HCT116 (cell line): Measurements from ENCODE around the gene ZNF213. TPM values are rescaled to one million over a fixed set of nuclear protein-coding genes. Genes with fewer than 3 reads are reported as not detected.
A peak's percentile ranks its signal among the peaks of the same experiment; 100 is the strongest.

ENCODE experiments used
- ATAC-seq: fragments of 200-7000 bp; cut with Tn5 transposase; 2 replicates; pipeline ENCODE4 v1.9.1; 2020; ENCODE audit warnings: mild to moderate bottlenecking, moderate library complexity
- BruUV-seq: library from RNA; stranded (reverse); fragments of 400-500 nt; replicated peaks from 2 replicates; lab custom pipeline; 2021; lab: Mats Ljungman, UMichigan
- CTCF ChIA-PET: fragments of 300-600 bp; sonication (Branson Sonifier 250); formaldehyde crosslinking; loops from one replicate; lab custom pipeline; 2021; ENCODE audit warnings: antibody characterized with exemption; lab: Charles Lee
- POLR2A ChIA-PET: fragments of 300-600, 350-600 bp; sonication (Branson Sonifier 250); formaldehyde crosslinking; loops from one replicate; lab custom pipeline; 2021; ENCODE audit warnings: antibody characterized with exemption; lab: Charles Lee
- RAD21 ChIA-PET, 2 experiments: fragments of 300-600 bp; sonication (Branson Sonifier 250); formaldehyde crosslinking; loops; one replicate each; lab custom pipeline; 2023; ENCODE audit warnings: low total read pairs in 2 of 2; ENCODE audit not compliant: uncharacterized antibody in 2 of 2, unreplicated experiment in 2 of 2, low non-redundant PET in 1 of 2; lab: Charles Lee
- DNase-seq: peaks from one replicate; pipeline ENCODE4 v3.0.0-alpha.2; 2010; ENCODE audit warnings: low read depth, low spot score
- H2AFZ ChIP-seq: fragments of 200-600 bp; shearing (Covaris generic), sonication (generic); 2 replicates; pipeline ENCODE4 v1.6.1; 2017; ENCODE audit warnings: low read depth, mixed run types, mixed read lengths, antibody characterized with exemption, low read length; ENCODE audit not compliant: poor library complexity, severe bottlenecking
- H3K27ac ChIP-seq: 2 replicates; pipeline ENCODE4 v1.5.1; 2012; ENCODE audit warnings: low read depth, low read length
- H3K27me3 ChIP-seq: fragments of 200-600 bp; sonication (generic); 2 replicates; pipeline ENCODE4 v1.6.1; 2016; ENCODE audit warnings: mixed run types, low read length, mixed read lengths; ENCODE audit not compliant: insufficient read depth
- H3K36me3 ChIP-seq, 2 experiments: fragments of 200-500 bp in 1 of 2; fragments of 200-600 bp in 1 of 2; sonication (Bioruptor generic) in 1 of 2; sonication (generic) in 1 of 2; 2 replicates each; pipeline versions ENCODE4 v1.5.1 to v1.6.1; 2014 to 2016; ENCODE audit warnings: low read length in 2 of 2, inconsistent platforms in 1 of 2, mixed read lengths in 1 of 2, mixed run types in 1 of 2; ENCODE audit not compliant: insufficient read depth in 2 of 2, control insufficient read depth in 1 of 2
- H3K4me1 ChIP-seq, 2 experiments: fragments of 200-600 bp in 1 of 2; sonication (generic) in 1 of 2; 2 replicates each; pipeline versions ENCODE4 v1.5.1 to v1.6.1; 2012 to 2017; ENCODE audit warnings: low read length in 2 of 2, inconsistent platforms in 1 of 2, mild to moderate bottlenecking in 1 of 2, mixed read lengths in 1 of 2, mixed run types in 1 of 2, moderate library complexity in 1 of 2; ENCODE audit not compliant: insufficient read depth in 2 of 2, control insufficient read depth in 1 of 2
- H3K4me2 ChIP-seq: fragments of 200-600 bp; sonication (generic); 2 replicates; pipeline ENCODE4 v1.6.1; 2017; ENCODE audit warnings: mixed run types, low read length, mixed read lengths
- H3K4me3 ChIP-seq, 2 experiments: fragments of 200-600 bp in 1 of 2; sonication (generic) in 1 of 2; replicated peaks in 1 of 2; 2 replicates each; pipeline ENCODE4 v1.5.1; 2011 to 2016; ENCODE audit warnings: low read length in 2 of 2, control low read depth in 1 of 2, low read depth in 1 of 2, mild to moderate bottlenecking in 1 of 2, mixed read lengths in 1 of 2, mixed run types in 1 of 2
- H3K79me2 ChIP-seq: fragments of 200-600 bp; sonication (generic); 2 replicates; pipeline ENCODE4 v1.6.1; 2017; ENCODE audit warnings: mild to moderate bottlenecking, mixed run types, low read length, moderate library complexity, mixed read lengths; ENCODE audit not compliant: insufficient read depth
- H3K9ac ChIP-seq: fragments of 200-600 bp; sonication (generic); 2 replicates; pipeline ENCODE4 v1.6.1; 2016; ENCODE audit warnings: low read length, mixed read lengths
- H3K9me2 ChIP-seq: fragments of 200-600 bp; sonication (generic), shearing (Covaris generic); 2 replicates; pipeline ENCODE4 v1.6.1; 2017; ENCODE audit warnings: mixed run types, mild to moderate bottlenecking, moderate library complexity; ENCODE audit not compliant: insufficient read depth
- H3K9me3 ChIP-seq, 2 experiments: fragments of 200-500 bp in 1 of 2; fragments of 200-600 bp in 1 of 2; sonication (Bioruptor generic) in 1 of 2; sonication (generic) in 1 of 2; 2 replicates each; pipeline ENCODE4 v1.6.1; 2014 to 2017; ENCODE audit warnings: low read length in 2 of 2, mixed read lengths in 2 of 2, inconsistent platforms in 1 of 2, low read depth in 1 of 2, mild to moderate bottlenecking in 1 of 2, mixed run types in 1 of 2, moderate library complexity in 1 of 2; ENCODE audit not compliant: control insufficient read depth in 1 of 2, insufficient read depth in 1 of 2
- H4K20me1 ChIP-seq: fragments of 200-600 bp; sonication (generic), shearing (Covaris generic); 2 replicates; pipeline ENCODE4 v1.6.1; 2017; ENCODE audit warnings: mixed run types, mild to moderate bottlenecking, moderate library complexity; ENCODE audit not compliant: insufficient read depth
- ATF3 ChIP-seq: IDR thresholded peaks from 2 replicates; pipeline ENCODE4 v1.6.1; 2012
- CBX3 ChIP-seq: IDR thresholded peaks from 2 replicates; pipeline ENCODE4 v1.6.1; 2012; ENCODE audit warnings: low read depth
- CTCF ChIP-seq, 3 experiments: fragments of 200-600 bp in 1 of 3; sonication (generic) in 1 of 3; IDR thresholded peaks in 2 of 3; conservative IDR thresholded peaks in 1 of 3; 2 replicates each; pipeline ENCODE4 v1.5.1; 2012 to 2017; ENCODE audit warnings: low read depth in 2 of 3, low read length in 2 of 3, antibody characterized with exemption in 1 of 3, borderline replicate concordance in 1 of 3, control low read depth in 1 of 3, mild to moderate bottlenecking in 1 of 3, mixed read lengths in 1 of 3, mixed run types in 1 of 3, moderate library complexity in 1 of 3; ENCODE audit not compliant: insufficient read depth in 1 of 3
- ELF1 ChIP-seq: IDR thresholded peaks from 2 replicates; pipeline ENCODE4 v1.6.1; 2012; ENCODE audit warnings: low read depth, borderline replicate concordance
- FOSL1 ChIP-seq: IDR thresholded peaks from 2 replicates; pipeline ENCODE4 v1.6.1; 2012; ENCODE audit warnings: low read depth
- JUND ChIP-seq: IDR thresholded peaks from 2 replicates; pipeline ENCODE4 v1.6.1; 2012
- POLR2AphosphoS5 ChIP-seq: IDR thresholded peaks from 2 replicates; pipeline ENCODE4 v1.6.1; 2011; ENCODE audit warnings: mild to moderate bottlenecking, low read depth, low read length, moderate library complexity
- RAD21 ChIP-seq: IDR thresholded peaks from 2 replicates; pipeline ENCODE4 v1.6.1; 2012; ENCODE audit warnings: low read depth, mild to moderate bottlenecking
- SP1 ChIP-seq: IDR thresholded peaks from 2 replicates; pipeline ENCODE4 v1.6.1; 2012; ENCODE audit warnings: low read depth
- TCF7L2 ChIP-seq: IDR thresholded peaks from 2 replicates; pipeline ENCODE4 v1.7.0; 2011; ENCODE audit warnings: borderline replicate concordance, inconsistent platforms; ENCODE audit not compliant: insufficient read depth, insufficient read length; ENCODE audit errors: extremely low read depth
- YY1 ChIP-seq: IDR thresholded peaks from 2 replicates; pipeline ENCODE4 v1.6.1; 2011; ENCODE audit warnings: low read length, low read depth, moderate library complexity, mild to moderate bottlenecking; ENCODE audit not compliant: insufficient replicate concordance; ENCODE audit errors: extremely low read depth
- ZBTB33 ChIP-seq: IDR thresholded peaks from 2 replicates; pipeline ENCODE4 v1.6.1; 2011; ENCODE audit warnings: mild to moderate bottlenecking, low read length, moderate library complexity; ENCODE audit not compliant: insufficient replicate concordance; ENCODE audit errors: extremely low read depth
- ZNF274 ChIP-seq: fragments of 200-500 bp; sonication (Bioruptor generic); IDR thresholded peaks from 2 replicates; pipeline ENCODE4 v1.6.1; 2014; ENCODE audit warnings: mild to moderate bottlenecking, low read depth, low read length, inconsistent platforms
- intact Hi-C: fragments of 100-400 bp; cut with micrococcal nuclease; formaldehyde crosslinking; loops from 2 replicates; pipeline ENCODE4 v1.10.0; 2022
- total RNA-seq: library from RNA; stranded (reverse); gene quantifications from one replicate; pipeline ENCODE4 v1.2.1, GENCODE V29; 2021; ENCODE audit not compliant: unreplicated experiment

Gene ZNF213
- total RNA-seq, 1 experiment from 2014 or later, result 11.0 TPM

GRCh38 chr16:3095869-3096268 lies 39.0 kb upstream of the ZNF213 start:
- intact Hi-C loops, result loop anchor here (2.0 kb wide), 1 partner anchor 77 kb away; no protein-coding TSS in a partner anchor
- BruUV-seq, result no TSS peak
- no peaks in the 10 kb centered on the region for H3K79me2 ChIP-seq
- POLR2A ChIA-PET, result interaction anchor here (0.8 kb wide), 1 partner anchor 10 kb away, joined by 5 read pairs; no protein-coding TSS in a partner anchor
- DNase-seq, result peak; percentile 21
- H3K9me3 ChIP-seq, result no peaks in the 10 kb centered on the region
- H3K4me3 ChIP-seq, result no peak overlapping the region
- CTCF ChIA-PET, result interaction anchor here (1.1 to 1.3 kb wide), 4 partner anchors 11 to 64 kb away, joined by 3 read pairs; no protein-coding TSS in a partner anchor
- H3K9me2 ChIP-seq, result no peaks in the 10 kb centered on the region
- H4K20me1 ChIP-seq, result no peaks in the 10 kb centered on the region
- peaks cover 12 to 21% of the 10 kb centered on the region in 2 experiments for H3K4me1 ChIP-seq
- peak; percentile 47 for TF ChIP-seq RAD21
- TF ChIP-seq CTCF (IDR thresholded peaks at IDR 0.05 in 2 of 3, conservative IDR thresholded peaks at IDR 0.05 in 1 of 3; ENCODE audit: borderline replicate concordance in 1 of 3, insufficient read depth in 1 of 3, low read depth in 2 of 3, low read length in 2 of 3), result peak; percentile 41 to 52 (median 44); a peak in 5 of 6 replicates
- TF ChIP-seq POLR2AphosphoS5, result no peak
- peak overlapping the region; percentile 82 for H2AFZ ChIP-seq
- H3K27me3 ChIP-seq, result no peaks in the 10 kb centered on the region
- ATAC-seq, result peak; percentile 64
- no peaks in the 10 kb centered on the region for H3K36me3 ChIP-seq
- no peak overlapping the region for H3K27ac ChIP-seq
- RAD21 ChIA-PET, result no interaction called here
- no peak overlapping the region for H3K4me2 ChIP-seq
- no peak overlapping the region for H3K9ac ChIP-seq

- Histone ChIP-seq H4K20me1 (no peaks in the 10 kb centered on the region), H3K9me3 (no peaks in the 10 kb centered on the region), H3K27me3 (no peaks in the 10 kb centered on the region), H3K9me2 (no peaks in the 10 kb centered on the region), H3K27ac (no peak overlapping the region), H3K4me1 (peaks cover 16 to 26% of the 10 kb centered on the region in 2 experiments), H3K79me2 (no peaks in the 10 kb centered on the region), H2AFZ (peak overlapping the region; percentile 82), H3K36me3 (no peaks in the 10 kb centered on the region), H3K9ac (no peak overlapping the region), H3K4me2 (no peak overlapping the region), H3K4me3 (no peak overlapping the region)
- CTCF ChIA-PET, result interaction anchor here (1.1 to 1.3 kb wide), 3 partner anchors 10 to 65 kb away, joined by 3 read pairs; no protein-coding TSS in a partner anchor
- no peak for DNase-seq
- intact Hi-C loops, result no loop called here
- RAD21 ChIA-PET, result interaction anchor here in 1 of 2 experiments (0.7 kb wide), 1 partner anchor 60 kb away, joined by 4 read pairs; no protein-coding TSS in a partner anchor
- BruUV-seq, result no TSS peak
- ATAC-seq, result no peak
- POLR2A ChIA-PET, result interaction anchor here (0.8 kb wide), 1 partner anchor 10 kb away, joined by 5 read pairs; no protein-coding TSS in a partner anchor
- TF ChIP-seq JUND (no peak), SP1 (no peak), YY1 (no peak), TCF7L2 (no peak), ELF1 (no peak), CBX3 (no peak), ATF3 (no peak), ZNF274 (no peak), ZBTB33 (no peak), FOSL1 (no peak)
Measured at GRCh38 chr16:3096362-3096761, 38.5 kb upstream of the ZNF213 start.
